GM12878 (cell line): Measurements from ENCODE around the gene AMBP. TPM values are rescaled to one million over a fixed set of nuclear protein-coding genes. Genes with fewer than 3 reads are reported as not detected.

Source experiments
- ATAC-seq: fragments of 200-7000 bp; cut with Tn5 transposase; 3 replicates; pipeline ENCODE4 v1.9.1; 2020; ENCODE audit warnings: mild to moderate bottlenecking, moderate library complexity
- BruUV-seq: library from RNA; stranded (reverse); fragments of 400-500 nt; replicated peaks from 2 replicates; lab custom pipeline; 2021; lab: Mats Ljungman, UMichigan
- CTCF ChIA-PET: fragments of 300-600 bp; sonication (Branson Sonifier 250); formaldehyde crosslinking; extraction: SDS; loops from one replicate; lab custom pipeline; 2021; ENCODE audit warnings: inconsistent platforms; lab: Yijun Ruan, JAX
- POLR2A ChIA-PET: fragments of 350-600 bp; formaldehyde crosslinking; extraction: SDS; loops from one replicate; lab custom pipeline; 2021; ENCODE audit warnings: inconsistent platforms; lab: Charles Lee
- RAD21 ChIA-PET: fragments of 300-600 bp; sonication (Branson Sonifier 250); formaldehyde crosslinking; loops from one replicate; lab custom pipeline; 2023; ENCODE audit warnings: antibody characterized with exemption; ENCODE audit not compliant: unreplicated experiment; lab: Charles Lee
- SMC1A ChIA-PET: fragments of 300-600 bp; sonication (Branson Sonifier 250); formaldehyde crosslinking; loops from one replicate; lab custom pipeline; 2023; ENCODE audit not compliant: unreplicated experiment, uncharacterized antibody; lab: Charles Lee
- DNase-seq: peaks from one replicate; pipeline ENCODE4 v3.0.0-alpha.2; 2011; ENCODE audit warnings: low read depth, low spot score
- FAIRE-seq: peaks from 3 replicates; lab custom pipeline; 2011; peaks lifted over from hg19 to GRCh38; lab: Jason Lieb, UNC
- H2AFZ ChIP-seq: 2 replicates; pipeline ENCODE4 v1.6.0; 2011; ENCODE audit warnings: low read depth, low read length, control low read depth; ENCODE audit not compliant: control insufficient read depth
- H3K27ac ChIP-seq: 2 replicates; pipeline ENCODE4 v1.5.1; 2011; ENCODE audit warnings: control low read depth; ENCODE audit not compliant: control insufficient read depth, insufficient read depth
- H3K27me3 ChIP-seq, 2 experiments: replicated peaks in 1 of 2; 2 replicates each; pipeline versions ENCODE4 v1.6.0 to v1.6.1; 2011; ENCODE audit warnings: low read length in 1 of 2; ENCODE audit not compliant: control insufficient read depth in 2 of 2, insufficient read depth in 2 of 2
- H3K36me3 ChIP-seq, 2 experiments: 2 replicates each; pipeline ENCODE4 v1.5.1; 2011; ENCODE audit warnings: low read length in 1 of 2; ENCODE audit not compliant: control insufficient read depth in 2 of 2, insufficient read depth in 2 of 2
- H3K4me1 ChIP-seq: 2 replicates; pipeline ENCODE4 v1.6.1; 2011; ENCODE audit warnings: mild to moderate bottlenecking, low read length, moderate library complexity, mixed read lengths; ENCODE audit not compliant: control insufficient read depth, insufficient read depth
- H3K4me2 ChIP-seq: 2 replicates; pipeline ENCODE4 v1.6.0; 2011; ENCODE audit warnings: control low read depth; ENCODE audit not compliant: control insufficient read depth, insufficient read depth
- H3K4me3 ChIP-seq: fragments of 200-600 bp; sonication (generic); 2 replicates; pipeline ENCODE4 v1.5.1; 2016
- H3K79me2 ChIP-seq: 2 replicates; pipeline ENCODE4 v1.6.0; 2011; ENCODE audit warnings: low read length; ENCODE audit not compliant: control insufficient read depth, insufficient read depth
- H3K9ac ChIP-seq: 2 replicates; pipeline ENCODE4 v1.8.0; 2011; ENCODE audit warnings: low read length, control low read depth, mixed read lengths; ENCODE audit not compliant: control insufficient read depth, insufficient read depth
- H3K9me3 ChIP-seq: replicated peaks from 3 replicates; pipeline ENCODE4 v1.5.1; 2011; ENCODE audit warnings: mild to moderate bottlenecking, low read length; ENCODE audit not compliant: control insufficient read depth, insufficient read depth
- H4K20me1 ChIP-seq: 2 replicates; pipeline ENCODE4 v1.6.0; 2011; ENCODE audit not compliant: control insufficient read depth, insufficient read depth
- BCL11A ChIP-seq: IDR thresholded peaks from 2 replicates; pipeline ENCODE4 v1.6.1; 2011; ENCODE audit warnings: low read depth, low read length
- E4F1 ChIP-seq: fragments of 450-650 bp; IDR thresholded peaks from 2 replicates; pipeline ENCODE4 v1.6.1; 2018; ENCODE audit warnings: borderline replicate concordance, mild to moderate bottlenecking; ENCODE audit not compliant: partially characterized antibody
- ETV6 ChIP-seq, 2 experiments: fragments of 450-650 bp in 1 of 2; IDR thresholded peaks in 1 of 2; conservative IDR thresholded peaks in 1 of 2; 2 replicates each; pipeline ENCODE4 v1.6.1; 2014; ENCODE audit warnings: antibody characterized with exemption in 1 of 2, borderline replicate concordance in 1 of 2, low read depth in 1 of 2, mild to moderate bottlenecking in 1 of 2, moderate library complexity in 1 of 2
- IKZF2 ChIP-seq, 2 experiments: fragments of 450-650 bp; IDR thresholded peaks; 2 replicates each; pipeline ENCODE4 v1.6.1; 2017; ENCODE audit warnings: mild to moderate bottlenecking in 2 of 2, moderate library complexity in 2 of 2
- NFYA ChIP-seq: IDR thresholded peaks from 2 replicates; pipeline ENCODE4 v1.6.1; 2011; ENCODE audit warnings: low read depth, mild to moderate bottlenecking, low read length, improper control_type of control experiment, borderline replicate concordance
- POLR2A ChIP-seq: IDR thresholded peaks from 2 replicates; pipeline ENCODE4 v1.6.1; 2011; ENCODE audit warnings: low read depth, mild to moderate bottlenecking, low read length
- REST ChIP-seq: IDR thresholded peaks from 2 replicates; pipeline ENCODE4 v1.6.1; 2012; ENCODE audit warnings: mild to moderate bottlenecking, low read depth, low read length
- SMAD1 ChIP-seq: fragments of 450-650 bp; IDR thresholded peaks from 2 replicates; pipeline ENCODE4 v1.6.1; 2018; ENCODE audit warnings: mild to moderate bottlenecking, low read depth; ENCODE audit not compliant: partially characterized antibody
- SMC3 ChIP-seq: IDR thresholded peaks from 2 replicates; pipeline ENCODE4 v1.6.1; 2011; ENCODE audit warnings: low read length, improper control_type of control experiment, borderline replicate concordance
- SREBF1 ChIP-seq: IDR thresholded peaks from 2 replicates; pipeline ENCODE4 v1.6.1; 2012; ENCODE audit warnings: mild to moderate bottlenecking, low read length
- TBL1XR1 ChIP-seq: IDR thresholded peaks from 2 replicates; pipeline ENCODE4 v1.6.1; 2012; ENCODE audit warnings: low read depth, low read length, improper control_type of control experiment
- USF2 ChIP-seq: IDR thresholded peaks from 2 replicates; pipeline ENCODE4 v1.6.1; 2011; ENCODE audit warnings: low read depth, low read length, improper control_type of control experiment, borderline replicate concordance
- ZSCAN29 ChIP-seq: fragments of 450-650 bp; IDR thresholded peaks from 2 replicates; pipeline ENCODE4 v1.6.1; 2017; ENCODE audit warnings: mild to moderate bottlenecking, moderate library complexity
- ZZZ3 ChIP-seq: IDR thresholded peaks from 2 replicates; pipeline ENCODE4 v1.6.1; 2011; ENCODE audit warnings: low read depth; ENCODE audit not compliant: control insufficient read depth, insufficient read length
- WGBS: methylation state at CpG from one replicate; pipeline ENCODE4 v1.1.6; 2016; ENCODE audit warnings: low lambda C conversion rate; ENCODE audit not compliant: insufficient replicate concordance, insufficient coverage; ENCODE audit errors: missing lambda C conversion rate; 5-methylcytosine and 5-hydroxymethylcytosine counted together
- in situ Hi-C: fragments of 300-500 bp; cut with MboI; formaldehyde crosslinking; loops from 9 replicates; pipeline ENCODE4 v1.14.3; 2018; ENCODE audit warnings: mixed read lengths
- intact Hi-C: fragments of 100-400 bp; cut with micrococcal nuclease; formaldehyde crosslinking; loops from one replicate; pipeline ENCODE4 v1.14.2; 2022; ENCODE audit not compliant: unreplicated experiment
- polyA plus RNA-seq, 11 experiments: library from polyadenylated mRNA; depleted of rRNA in 4 of 11; unstranded in 6 of 11; stranded (reverse) in 5 of 11; fragments of >200 nt; fragmentation: Nextera tagmentation in 4 of 11; fragmentation: Illumina TruSeq in 1 of 11; extraction: Ambion mirVana in 4 of 11; extraction: Trizol in 1 of 11; gene quantifications; 1 replicate in 1 of 11; 2 replicates in 10 of 11; pipeline versions ENCODE4 v1.2.1 to v1.2.3, GENCODE V29; 2011 to 2016; ENCODE audit warnings: inconsistent platforms in 2 of 11, missing spikeins in 2 of 11, low read depth in 1 of 11
- total RNA-seq, 4 experiments: library from RNA; depleted of rRNA in 3 of 4; stranded (reverse); fragments of >200 nt in 3 of 4; fragmentation: Illumina TruSeq in 1 of 4; extraction: Trizol in 1 of 4; gene quantifications; 2 replicates each; pipeline versions ENCODE4 v1.2.1 to v1.2.3, GENCODE V29; 2013 to 2021
- TF ChIP-seq, protein P1 (sequence below): IDR thresholded peaks from 2 replicates; pipeline ENCODE4 v1.6.1; 2011; ENCODE audit warnings: low read depth, mild to moderate bottlenecking, low read length, moderate library complexity, borderline replicate concordance; ENCODE audit errors: extremely low read depth
- TF ChIP-seq, protein P2 (sequence below): IDR thresholded peaks from 2 replicates; pipeline ENCODE4 v1.6.1; 2012; ENCODE audit warnings: low read depth, low read length, improper control_type of control experiment

The AMBP gene
- total and polyA plus RNA-seq, 10 of the 15 experiments (the other 5 are each of a cell fraction or from before 2014, with no cell fraction given), result 0.11 to 2.3 (median 0.18) TPM; not detected in 7

GRCh38 chr9:114058688-114059046, 19.4 kb downstream of the AMBP start:
- H3K4me2 ChIP-seq, result no peak overlapping the region
- H3K36me3 ChIP-seq, result no peaks in the 10 kb centered on the region
- in situ Hi-C loops, result no loop called here
- DNase-seq (no peak), FAIRE-seq (no peak), ATAC-seq (no peak)
- H3K79me2 ChIP-seq, result no peaks in the 10 kb centered on the region
- BruUV-seq, result no TSS peak
- no peaks in the 10 kb centered on the region for H3K27me3 ChIP-seq
- H4K20me1 ChIP-seq, result no peaks in the 10 kb centered on the region
- ChIA-PET SMC1A (no interaction called here), POLR2A (no interaction called here), RAD21 (no interaction called here), CTCF (interaction anchor here (1.4 kb wide), 1 partner anchor 24 kb away, joined by 7 read pairs; no protein-coding TSS in a partner anchor)
- no peak overlapping the region for H3K27ac ChIP-seq
- 5% methylated on average over 4 of the region's 4 CpGs for WGBS
- TF ChIP-seq IKZF2 (IDR thresholded peaks at IDR 0.05) (no peak), REST (no peak), SREBF1 (no peak), E4F1 (no peak), POLR2A (no peak), SMAD1 (no peak), USF2 (no peak), ZSCAN29 (no peak), SMC3 (no peak), TBL1XR1 (no peak), ZZZ3 (no peak), NFYA (no peak), BCL11A (no peak), ETV6 (conservative IDR thresholded peaks at IDR 0.05 in 1 of 2, IDR thresholded peaks at IDR 0.05 in 1 of 2; ENCODE audit: borderline replicate concordance in 1 of 2, low read depth in 1 of 2) (no peak)
- TF ChIP-seq, protein P1, sequence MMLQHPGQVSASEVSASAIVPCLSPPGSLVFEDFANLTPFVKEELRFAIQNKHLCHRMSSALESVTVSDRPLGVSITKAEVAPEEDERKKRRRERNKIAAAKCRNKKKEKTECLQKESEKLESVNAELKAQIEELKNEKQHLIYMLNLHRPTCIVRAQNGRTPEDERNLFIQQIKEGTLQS, result no peak
- TF ChIP-seq, protein P2, sequence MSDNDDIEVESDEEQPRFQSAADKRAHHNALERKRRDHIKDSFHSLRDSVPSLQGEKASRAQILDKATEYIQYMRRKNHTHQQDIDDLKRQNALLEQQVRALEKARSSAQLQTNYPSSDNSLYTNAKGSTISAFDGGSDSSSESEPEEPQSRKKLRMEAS, result no peak
- H3K9me3 ChIP-seq, result no peaks in the 10 kb centered on the region
- intact Hi-C loops, result no loop called here
- H2AFZ ChIP-seq, result no peak overlapping the region
- H3K4me3 ChIP-seq, result no peak overlapping the region
- H3K4me1 ChIP-seq, result no peaks in the 10 kb centered on the region
- no peak overlapping the region for H3K9ac ChIP-seq
